Measurements from ENCODE around the gene TAAR1.
"Not testable (repeated sequence)": the region's sequence is repeated elsewhere in the genome, so short reads cannot be mapped to it uniquely, and the experiment has no call there.

Gene TAAR1

GRCh38 chr6:132659082-132659481 lies at the start of gene TAAR1:
TSS of gene TAAR1 (minus strand) at chr6:132659182. CDS start at chr6:132646003, 13,179 bp downstream.
- DNase-seq = no peak

GRCh38 chr6:132708771-132709170 lies 49.8 kb upstream of the TAAR1 start:
- no peak for DNase-seq

- no peak for DNase-seq
Measured at GRCh38 chr6:132708002-132708401, 49.0 kb upstream of the TAAR1 start.

GRCh38 chr6:132706756-132707155 lies 47.8 kb upstream of the TAAR1 start:
- not testable (repeated sequence) for DNase-seq

GRCh38 chr6:132703936-132704335 lies 45.0 kb upstream of the TAAR1 start:
- DNase-seq = no peak

- no peak for DNase-seq
Measured at GRCh38 chr6:132698608-132699007, 39.6 kb upstream of the TAAR1 start.

- no peak for DNase-seq
Measured at GRCh38 chr6:132695773-132696172, 36.8 kb upstream of the TAAR1 start.

- DNase-seq = no peak
Measured at GRCh38 chr6:132693478-132693877, 34.5 kb upstream of the TAAR1 start.

GRCh38 chr6:132690678-132691077 lies 31.7 kb upstream of the TAAR1 start:
- DNase-seq = no peak

GRCh38 chr6:132687306-132687705 lies 28.3 kb upstream of the TAAR1 start:
- no peak for DNase-seq

- DNase-seq = no peak
Measured at GRCh38 chr6:132686531-132686930, 27.5 kb upstream of the TAAR1 start.

GRCh38 chr6:132685009-132685408 lies 26.0 kb upstream of the TAAR1 start:
- no peak for DNase-seq

- no peak for DNase-seq
Measured at GRCh38 chr6:132684272-132684671, 25.3 kb upstream of the TAAR1 start.

GRCh38 chr6:132683543-132683942 lies 24.6 kb upstream of the TAAR1 start:
- no peak for DNase-seq

- DNase-seq = not testable (repeated sequence)
Measured at GRCh38 chr6:132679094-132679493, 20.1 kb upstream of the TAAR1 start.

GRCh38 chr6:132675749-132676148 lies 16.8 kb upstream of the TAAR1 start:
- DNase-seq = no peak

GRCh38 chr6:132675002-132675401 lies 16.0 kb upstream of the TAAR1 start:
- DNase-seq = no peak

- no peak for DNase-seq
Measured at GRCh38 chr6:132673376-132674094, 14.6 kb upstream of the TAAR1 start.

GRCh38 chr6:132671295-132671694 lies 12.3 kb upstream of the TAAR1 start:
- DNase-seq = no peak

- no peak for DNase-seq
Measured at GRCh38 chr6:132669690-132670291, 10.8 kb upstream of the TAAR1 start.

GRCh38 chr6:132666118-132666517 lies 7.1 kb upstream of the TAAR1 start:
- no peak for DNase-seq

GRCh38 chr6:132664309-132665034 lies 5.5 kb upstream of the TAAR1 start:
- DNase-seq = no peak

- no peak for DNase-seq
Measured at GRCh38 chr6:132663661-132664060, 4.7 kb upstream of the TAAR1 start.

GRCh38 chr6:132661906-132662305 lies 2.9 kb upstream of the TAAR1 start:
- DNase-seq = no peak

Measured in stimulated activated CD4-positive, alpha-beta T cell treated with anti-CD3 and anti-CD28 coated beads, Interleukin-15, amount 100 ng/mL, for 24 hours (primary cell).